SU-DHL-6 (cell line): ENCODE data around the gene CUL9.

ENCODE experiments used
- H2AFZ ChIP-seq: fragments of 200-600 bp; sonication (generic); 2 replicates; pipeline ENCODE4 v1.6.1; 2014; ENCODE audit warnings: low read depth, mild to moderate bottlenecking, moderate library complexity, mixed read lengths, antibody characterized with exemption, low read length; ENCODE audit not compliant: severe bottlenecking
- H3F3A ChIP-seq: fragments of 200-600 bp; shearing (Covaris generic); 2 replicates; pipeline ENCODE4 v1.6.0; 2016; ENCODE audit warnings: antibody characterized with exemption, mild to moderate bottlenecking; ENCODE audit not compliant: insufficient read depth
- H3K27ac ChIP-seq: fragments of 200-600 bp; sonication (generic); 2 replicates; pipeline ENCODE4 v1.5.1; 2016; ENCODE audit warnings: low read depth, mild to moderate bottlenecking, low read length, moderate library complexity, mixed read lengths
- H3K27me3 ChIP-seq: fragments of 200-600 bp; sonication (generic), shearing (Covaris generic); 2 replicates; pipeline ENCODE4 v1.6.0; 2014; ENCODE audit warnings: mild to moderate bottlenecking, low read length
- H3K36me3 ChIP-seq: fragments of 200-600 bp; sonication (generic); 2 replicates; pipeline ENCODE4 v1.6.1; 2014; ENCODE audit warnings: mild to moderate bottlenecking, low read length, mixed read lengths
- H3K4me2 ChIP-seq: fragments of 300-600, 200-600 bp; shearing (Covaris generic), sonication (generic); 2 replicates; pipeline ENCODE4 v1.6.0; 2014; ENCODE audit warnings: low read length, low read depth, mild to moderate bottlenecking; ENCODE audit not compliant: poor library complexity, severe bottlenecking
- H3K4me3 ChIP-seq: fragments of 200-600 bp; sonication (generic); 2 replicates; pipeline ENCODE4 v1.5.1; 2014; ENCODE audit warnings: antibody characterized with exemption, low read length, mild to moderate bottlenecking, mixed read lengths; ENCODE audit not compliant: insufficient read depth, poor library complexity, severe bottlenecking
- H3K79me2 ChIP-seq: fragments of 200-600 bp; sonication (generic); 2 replicates; pipeline ENCODE4 v1.6.1; 2014; ENCODE audit warnings: mild to moderate bottlenecking, low read length, moderate library complexity; ENCODE audit not compliant: insufficient read depth
- H3K9ac ChIP-seq: fragments of 200-600 bp; sonication (generic); 2 replicates; pipeline ENCODE4 v1.7.0; 2014; ENCODE audit warnings: mild to moderate bottlenecking, low read length
- H3K9me2 ChIP-seq: fragments of 200-600 bp; sonication (generic); replicated peaks from 2 replicates; pipeline ENCODE4 v1.6.1; 2014; ENCODE audit warnings: low read length; ENCODE audit not compliant: insufficient read depth
- H3K9me3 ChIP-seq: fragments of 200-600 bp; sonication (generic); 2 replicates; pipeline ENCODE4 v1.6.1; 2014; ENCODE audit warnings: low read length, mixed read lengths; ENCODE audit not compliant: insufficient read depth
- H4K20me1 ChIP-seq: fragments of 200-600 bp; sonication (generic); 2 replicates; pipeline ENCODE4 v1.6.1; 2014; ENCODE audit warnings: low read depth, mild to moderate bottlenecking, antibody characterized with exemption, low read length, moderate library complexity, mixed read lengths
- CTCF ChIP-seq: fragments of 200-600 bp; sonication (generic); IDR thresholded peaks from one replicate; pipeline ENCODE4 v1.5.1; 2017; ENCODE audit warnings: antibody characterized with exemption, mild to moderate bottlenecking, low read length, moderate library complexity; ENCODE audit not compliant: insufficient read depth, poor library complexity, severe bottlenecking
- EZH2phosphoT487 ChIP-seq: fragments of 200-600 bp; sonication (generic), shearing (Covaris generic); conservative IDR thresholded peaks from 2 replicates; pipeline ENCODE4 v1.6.1; 2018; ENCODE audit warnings: mild to moderate bottlenecking, antibody characterized with exemption, low read length, moderate library complexity, mixed read lengths

CUL9 gene

GRCh38 chr6:43171707-43172103 lies 10.3 kb upstream of the CUL9 start:
- peak overlapping the region; percentile 77 for H3K4me2 ChIP-seq
- peak overlapping the region; percentile 68 for H3K27ac ChIP-seq

GRCh38 chr6:43172104-43173007 lies 9.6 kb upstream of the CUL9 start:
- Histone ChIP-seq H3K36me3 (peaks cover 14% of the 10 kb centered on the region), H3K4me2 (peak overlapping the region; percentile 77), H2AFZ (peak overlapping the region; percentile 14), H3F3A (peaks cover 25% of the 10 kb centered on the region), H3K9me2 (no peaks in the 10 kb centered on the region), H3K9me3 (no peaks in the 10 kb centered on the region), H3K4me3 (peak overlapping the region; percentile 91), H3K27me3 (no peaks in the 10 kb centered on the region), H3K79me2 (peaks cover 28% of the 10 kb centered on the region), H3K27ac (peak overlapping the region; percentile 68), H4K20me1 (peaks cover 5% of the 10 kb centered on the region; the same call in 1 of the 2 replicates), H3K9ac (peak overlapping the region; percentile 90)
- no peak for TF ChIP-seq CTCF

More at GRCh38 chr6:43171707-43172103, 10.3 kb upstream of the CUL9 start:
- Histone ChIP-seq H3F3A (peaks cover 25% of the 10 kb centered on the region), H3K79me2 (peaks cover 28% of the 10 kb centered on the region), H3K9me3 (no peaks in the 10 kb centered on the region), H4K20me1 (peaks cover 5% of the 10 kb centered on the region; the same call in 1 of the 2 replicates), H3K4me3 (peak overlapping the region; percentile 91), H2AFZ (peak overlapping the region; percentile 14), H3K36me3 (peaks cover 12% of the 10 kb centered on the region), H3K27me3 (no peaks in the 10 kb centered on the region), H3K9me2 (no peaks in the 10 kb centered on the region), H3K9ac (peak overlapping the region; percentile 90)
- no peak for TF ChIP-seq CTCF
- TF ChIP-seq EZH2phosphoT487, result no peak

GRCh38 chr6:43173591-43174262 lies 8.3 kb upstream of the CUL9 start:
- no peaks in the 10 kb centered on the region for H3K9me3 ChIP-seq
- H3K4me3 ChIP-seq, result peak overlapping the region; percentile 91
- peak overlapping the region; percentile 68 for H3K27ac ChIP-seq
- peaks cover 25% of the 10 kb centered on the region for H3F3A ChIP-seq
- H3K79me2 ChIP-seq, result peaks cover 28% of the 10 kb centered on the region
- H2AFZ ChIP-seq, result no peak overlapping the region
- H3K4me2 ChIP-seq, result peak overlapping the region; percentile 77
- H4K20me1 ChIP-seq, result peaks cover 5% of the 10 kb centered on the region; the same call in 1 of the 2 replicates
- no peak for TF ChIP-seq EZH2phosphoT487
- TF ChIP-seq CTCF, result no peak
- H3K9me2 ChIP-seq, result no peaks in the 10 kb centered on the region
- peak overlapping the region; percentile 90 for H3K9ac ChIP-seq
- H3K36me3 ChIP-seq, result peaks cover 14% of the 10 kb centered on the region
- no peaks in the 10 kb centered on the region for H3K27me3 ChIP-seq
